AG08396 (cell line): ENCODE data around the gene OGT.
A peak's percentile ranks its signal among the peaks of the same experiment; 100 is the strongest.
"Not testable (repeated sequence)": the region's sequence is repeated elsewhere in the genome, so short reads cannot be mapped to it uniquely, and the experiment has no call there.

ENCODE experiments used
- DNase-seq: peaks from one replicate; pipeline ENCODE4 v3.0.0; 2012; ENCODE audit warnings: low spot score, mixed read lengths

The OGT gene

DNA sequence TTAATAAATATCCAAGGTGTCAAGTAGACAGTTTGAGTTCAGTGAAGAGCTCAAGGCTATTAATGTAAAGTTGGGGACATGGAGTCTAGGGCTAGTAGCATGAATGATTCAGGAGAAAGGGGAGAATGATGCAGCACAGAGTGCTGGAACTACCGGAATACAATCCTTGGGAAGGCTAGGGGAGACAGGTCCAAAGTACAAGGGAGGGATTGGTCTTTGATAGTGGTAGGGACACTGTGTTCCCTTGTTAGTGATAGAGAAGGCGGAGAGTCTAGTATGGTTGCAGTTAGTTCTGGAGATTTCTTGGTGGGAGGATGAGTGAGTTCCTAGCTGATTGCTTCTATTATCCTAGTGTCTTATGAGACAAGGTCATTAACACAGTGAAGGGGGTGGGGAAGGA is 54.0 kb downstream of the OGT start:
- DNase-seq = no peak

DNA sequence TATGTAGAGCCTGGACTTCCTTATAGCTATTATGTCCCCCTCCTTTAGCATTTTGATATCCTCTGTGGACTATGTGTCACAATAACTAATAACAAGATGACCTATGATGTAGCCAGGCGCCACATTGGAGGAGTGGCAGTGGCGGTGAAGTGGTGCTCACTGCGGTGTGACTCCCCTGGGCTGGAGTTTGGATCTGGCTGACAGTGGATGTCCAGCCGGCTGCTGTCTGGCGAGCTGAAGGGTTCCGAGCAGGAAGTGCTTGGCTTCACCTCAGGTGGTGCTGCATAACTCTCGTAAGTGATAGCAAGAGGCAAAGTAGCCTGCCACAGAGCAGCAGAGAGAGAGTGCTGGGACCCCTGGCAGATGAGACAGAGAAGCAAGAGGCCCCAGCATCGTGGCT is 60.3 kb downstream of the OGT start:
- DNase-seq = not testable (repeated sequence)

GRCh38 chrX:71599965-71600364 is 67.1 kb downstream of the OGT start:
- no peak for DNase-seq

- DNase-seq = no peak
Observed at GRCh38 chrX:71603618-71604017, 70.7 kb downstream of the OGT start.

GRCh38 chrX:71604141-71604540 is 71.2 kb downstream of the OGT start:
- DNase-seq = no peak

DNA sequence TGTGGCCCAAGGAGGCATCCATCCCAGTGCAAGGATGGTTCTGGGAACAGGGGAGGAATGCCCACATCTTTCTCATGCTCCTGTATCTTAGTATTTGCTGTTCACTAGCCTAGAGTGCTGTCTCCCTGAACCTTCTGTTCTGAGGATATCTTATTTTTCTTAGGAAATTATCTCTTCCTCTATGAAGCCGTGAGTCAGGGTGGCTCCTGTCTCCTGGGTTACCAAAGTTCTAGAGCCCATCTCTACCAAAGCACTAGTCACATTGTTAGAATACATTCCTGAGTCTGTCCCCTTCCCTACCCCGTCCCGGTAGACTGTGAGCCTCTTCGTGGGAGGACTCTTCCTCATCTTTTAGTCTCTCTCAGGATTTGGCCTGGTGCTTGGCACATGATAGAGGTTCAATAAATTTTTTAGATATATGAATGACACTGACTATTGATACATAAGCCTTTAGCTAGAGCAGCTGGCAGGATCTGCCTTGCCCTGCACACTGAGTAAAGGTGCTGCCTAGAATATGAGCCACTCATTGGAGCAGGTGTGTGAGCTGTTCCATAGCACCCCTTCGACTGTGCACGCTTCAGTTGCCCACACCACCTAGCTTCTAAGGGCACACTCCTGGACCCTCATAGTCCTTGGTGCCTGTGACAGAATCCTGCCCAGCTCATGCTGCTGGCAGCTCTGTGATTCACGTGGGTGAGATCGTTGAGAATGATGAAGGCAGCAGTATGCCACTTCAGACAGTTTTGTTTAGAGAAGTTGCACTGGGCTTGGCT is 72.1 kb downstream of the OGT start:
- DNase-seq = no peak

DNA sequence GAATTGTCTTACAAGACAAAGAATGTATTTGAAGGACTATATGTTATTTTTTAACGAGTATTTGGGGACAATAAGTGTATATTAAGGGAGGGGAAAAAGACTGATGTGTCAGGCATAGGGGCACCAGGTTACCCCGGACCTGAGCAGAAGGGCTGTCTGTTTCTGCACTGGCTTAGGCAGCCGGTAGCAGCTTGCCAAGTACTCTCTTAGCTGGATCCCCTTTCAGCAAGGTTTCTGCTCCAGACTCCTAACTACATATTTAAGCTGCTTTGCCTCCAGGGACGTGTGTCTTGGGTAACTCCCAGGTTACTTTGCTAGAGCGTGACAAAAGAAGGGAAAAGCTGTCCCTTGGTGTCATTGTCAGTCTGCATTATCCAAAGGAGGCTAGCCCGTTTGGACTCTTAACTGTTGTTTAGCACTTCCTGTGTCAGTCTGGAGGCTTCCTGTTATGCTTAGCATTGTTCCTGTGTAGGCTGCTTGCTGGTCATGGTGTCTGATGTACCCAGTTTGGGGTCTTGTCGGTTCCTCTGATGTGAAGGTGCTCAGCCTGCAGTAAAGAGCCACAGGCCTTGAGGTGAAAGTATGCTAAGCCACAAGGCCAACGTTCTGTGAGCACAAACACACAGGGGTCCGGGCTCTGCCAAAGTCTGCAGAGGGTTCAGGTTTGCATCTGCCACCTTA is 73.8 kb downstream of the OGT start:
- DNase-seq = no peak

DNA sequence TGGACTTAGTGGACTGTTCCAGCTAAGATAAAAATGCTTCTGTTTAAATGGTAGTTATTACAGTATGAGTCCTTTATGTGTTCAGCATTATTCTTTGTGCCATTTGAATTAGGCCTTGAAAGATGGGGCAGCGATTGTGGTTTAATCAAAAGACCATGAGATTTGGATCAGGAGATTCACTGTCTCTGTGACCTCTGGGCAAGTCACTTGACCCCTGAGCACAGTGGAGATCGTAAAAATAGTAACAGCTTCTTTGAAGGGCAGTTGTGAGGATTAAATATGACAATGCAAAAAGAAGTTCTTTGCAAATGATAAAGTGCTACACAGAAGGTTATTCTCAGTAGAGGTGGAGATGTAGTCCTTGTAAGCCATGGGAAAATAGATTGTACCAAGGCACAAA is 74.6 kb downstream of the OGT start:
- DNase-seq = no peak

- DNase-seq = no peak
Observed at GRCh38 chrX:71609095-71609750, 76.3 kb downstream of the OGT start.

GRCh38 chrX:71611736-71612135 is 78.8 kb downstream of the OGT start:
- not testable (repeated sequence) for DNase-seq

- DNase-seq = no peak
Observed at GRCh38 chrX:71612256-71612655, 79.4 kb downstream of the OGT start.

DNA sequence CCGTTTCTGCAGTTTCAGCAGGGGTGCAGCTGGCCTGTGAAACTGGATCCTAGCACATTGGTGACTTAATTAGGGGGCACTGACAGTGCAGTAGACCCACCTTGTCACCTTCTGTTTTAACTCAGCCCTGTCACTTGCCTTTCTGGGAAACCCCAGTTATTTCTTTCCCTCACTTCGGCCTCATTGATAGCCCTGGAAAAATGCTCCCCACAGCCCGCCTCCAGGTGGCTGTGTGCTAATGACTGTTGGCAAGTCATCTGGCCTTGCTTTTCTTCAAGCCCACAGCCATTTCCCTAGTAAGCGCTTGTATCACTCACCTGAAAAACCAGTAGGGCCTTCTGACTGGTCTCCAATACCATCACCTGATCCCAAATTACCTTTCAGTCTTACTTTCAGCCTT is 82.2 kb downstream of the OGT start:
- DNase-seq = no peak

DNA sequence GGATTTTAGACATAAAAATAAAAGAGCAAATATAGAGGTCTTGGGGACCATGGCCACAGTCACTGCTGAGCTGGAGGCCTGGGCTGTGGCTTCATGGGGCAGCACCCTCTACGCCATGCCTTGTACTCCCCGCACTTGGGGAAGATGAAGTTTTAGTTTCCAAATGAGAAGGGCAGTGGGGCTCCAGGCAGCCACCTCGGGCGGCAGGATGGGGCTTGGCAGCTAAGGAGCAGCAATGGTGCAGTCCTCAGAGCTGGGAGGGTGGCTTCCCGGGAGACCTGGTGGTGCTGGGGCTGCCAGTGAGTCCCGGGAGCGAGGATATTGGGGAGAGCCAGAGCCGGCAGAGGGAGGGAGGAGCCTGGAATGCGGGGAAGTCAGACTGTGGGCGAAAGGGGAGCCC is 83.0 kb downstream of the OGT start:
- DNase-seq = no peak

DNA sequence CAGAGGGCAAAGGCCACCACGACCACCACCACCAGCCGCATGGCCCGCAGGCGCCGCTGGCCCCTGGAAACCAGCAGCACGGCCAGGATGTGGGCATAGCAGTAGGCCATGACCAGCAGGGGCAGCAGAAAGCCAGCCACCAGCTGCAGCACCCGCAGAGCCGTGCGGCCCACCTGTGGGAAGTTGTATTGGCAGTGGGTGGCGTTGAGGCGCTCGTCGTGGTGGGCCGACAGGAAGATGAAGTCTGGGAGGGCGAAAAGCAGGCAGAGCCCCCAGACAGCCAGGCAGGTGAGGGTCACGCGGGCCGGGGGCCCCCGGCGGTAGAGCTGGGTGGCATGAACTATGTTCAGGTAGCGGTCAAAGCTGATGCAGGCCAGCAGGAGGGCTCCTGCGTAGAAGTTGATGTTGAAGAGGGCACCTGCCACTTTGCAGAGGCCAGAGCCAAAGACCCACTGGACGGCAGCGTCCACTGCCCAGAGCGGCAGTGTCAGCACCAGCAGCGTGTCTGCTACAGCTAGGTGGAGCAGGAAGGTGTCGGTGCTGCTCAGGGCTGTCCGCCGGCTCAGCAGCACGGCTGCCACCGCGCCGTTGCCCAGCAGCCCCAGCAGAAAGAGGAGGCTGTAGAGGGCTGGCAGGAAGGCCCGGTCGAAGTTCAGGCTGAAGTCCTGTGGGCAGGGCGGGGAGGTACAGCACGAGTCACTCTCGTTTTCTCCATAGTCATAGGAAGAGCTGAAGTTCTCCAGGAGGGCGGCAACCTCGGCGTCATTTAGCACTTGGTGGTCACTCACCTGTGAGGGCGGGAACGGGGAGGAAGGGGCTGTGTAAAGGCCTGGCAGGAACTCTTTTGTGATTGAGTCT is 84.0 kb downstream of the OGT start:
- no peak for DNase-seq

GRCh38 chrX:71617742-71618141 is 84.8 kb downstream of the OGT start:
- DNase-seq = no peak

GRCh38 chrX:71618303-71618721 is 85.4 kb downstream of the OGT start, which contains the start of gene CXCR3:
Gene CXCR3 (minus strand): TSS chrX:71618511. CDS start chrX:71618449, 62 bp downstream.
- no peak for DNase-seq

GRCh38 chrX:71618787-71619186 is 85.9 kb downstream of the OGT start:
- DNase-seq = no peak

GRCh38 chrX:71619193-71619592 is 86.3 kb downstream of the OGT start:
- no peak for DNase-seq

- DNase-seq = no peak
Observed at GRCh38 chrX:71619986-71620385, 87.1 kb downstream of the OGT start.

DNA sequence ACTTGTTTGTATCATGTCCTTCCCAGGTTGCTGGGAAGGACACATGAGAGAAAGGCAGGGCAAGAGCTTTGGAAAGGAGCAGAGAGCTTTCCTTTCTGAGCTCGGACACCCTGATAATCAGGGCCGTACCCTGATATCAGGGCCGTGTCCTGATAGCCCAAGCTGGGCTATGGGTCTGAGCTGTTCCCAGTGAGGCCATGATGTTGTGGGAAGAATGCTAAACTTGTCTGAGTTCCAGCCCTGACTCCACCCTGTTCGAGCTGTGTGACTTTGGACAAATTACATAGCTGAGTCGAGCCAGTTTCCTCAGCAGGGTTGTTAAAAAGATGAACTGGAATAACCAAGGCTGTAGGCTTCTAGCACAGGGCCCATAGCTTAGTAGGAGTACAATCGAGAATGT is 88.7 kb downstream of the OGT start:
- DNase-seq = peak; percentile 38

DNA sequence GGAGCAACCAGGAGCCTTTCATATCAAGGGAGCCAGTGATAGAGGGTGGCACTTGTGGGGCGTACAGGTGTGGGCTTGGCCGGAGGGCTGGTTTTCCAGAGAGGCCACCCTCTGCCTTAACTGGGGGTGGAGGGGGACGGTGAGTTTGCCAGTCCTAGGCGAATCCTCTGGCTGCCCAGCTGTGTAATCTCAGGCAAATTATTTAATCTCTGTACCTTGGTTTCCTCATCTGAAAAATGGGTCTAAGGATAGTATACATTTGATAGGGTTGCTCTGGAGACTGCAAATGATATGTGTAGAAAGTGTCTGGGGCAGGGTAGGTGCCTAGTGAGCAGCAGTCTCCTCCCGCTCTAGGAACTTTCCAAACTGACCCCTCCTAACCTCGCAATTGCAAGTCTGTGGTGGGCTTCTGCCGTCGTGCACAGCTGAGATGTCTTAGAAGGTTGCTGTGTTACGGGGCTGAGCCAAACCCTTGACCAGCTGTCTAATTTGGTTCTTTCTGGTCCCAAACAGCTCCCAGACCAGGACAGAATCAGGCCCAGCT is 89.2 kb downstream of the OGT start:
- no peak for DNase-seq
